Body of pancreas (tissue), 4 donors: ENCODE results near the gene CACNA1E.

ENCODE experiments used
- POLR2A ChIP-seq, 3 donors: fragments of 450-650 bp; IDR thresholded peaks; one replicate each; pipeline ENCODE4 v1.6.1; 2016; ENCODE audit warnings: antibody characterized with exemption in 3 of 3, mild to moderate bottlenecking in 2 of 3
- TF ChIP-seq, protein P1 (sequence below), 7 experiments: fragments of 450-650 bp in 4 of 7; fragments of 200-600 bp in 3 of 7; sonication (generic) in 3 of 7; IDR thresholded peaks; one replicate each; pipeline ENCODE4 v1.5.1; 2016 to 2019; ENCODE audit warnings: antibody characterized with exemption in 7 of 7

DNA sequence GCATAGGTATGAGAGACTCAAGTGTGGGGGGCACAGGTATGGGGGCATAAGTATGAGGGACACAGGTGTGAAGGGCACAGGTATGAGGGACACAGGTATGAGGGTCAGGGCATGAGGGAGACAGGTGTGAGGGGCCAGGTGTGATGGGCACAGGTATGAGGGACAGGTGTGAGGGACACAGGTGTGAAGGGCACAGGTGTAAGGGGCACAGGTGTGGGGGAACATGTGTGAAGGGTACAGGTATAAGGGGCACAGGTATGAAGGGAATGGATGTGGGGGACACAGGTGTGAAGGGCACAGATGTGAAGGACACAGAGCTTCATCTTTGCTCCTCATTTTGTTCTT, 41.2 kb upstream of the CACNA1E start:
- TF ChIP-seq, protein P1, sequence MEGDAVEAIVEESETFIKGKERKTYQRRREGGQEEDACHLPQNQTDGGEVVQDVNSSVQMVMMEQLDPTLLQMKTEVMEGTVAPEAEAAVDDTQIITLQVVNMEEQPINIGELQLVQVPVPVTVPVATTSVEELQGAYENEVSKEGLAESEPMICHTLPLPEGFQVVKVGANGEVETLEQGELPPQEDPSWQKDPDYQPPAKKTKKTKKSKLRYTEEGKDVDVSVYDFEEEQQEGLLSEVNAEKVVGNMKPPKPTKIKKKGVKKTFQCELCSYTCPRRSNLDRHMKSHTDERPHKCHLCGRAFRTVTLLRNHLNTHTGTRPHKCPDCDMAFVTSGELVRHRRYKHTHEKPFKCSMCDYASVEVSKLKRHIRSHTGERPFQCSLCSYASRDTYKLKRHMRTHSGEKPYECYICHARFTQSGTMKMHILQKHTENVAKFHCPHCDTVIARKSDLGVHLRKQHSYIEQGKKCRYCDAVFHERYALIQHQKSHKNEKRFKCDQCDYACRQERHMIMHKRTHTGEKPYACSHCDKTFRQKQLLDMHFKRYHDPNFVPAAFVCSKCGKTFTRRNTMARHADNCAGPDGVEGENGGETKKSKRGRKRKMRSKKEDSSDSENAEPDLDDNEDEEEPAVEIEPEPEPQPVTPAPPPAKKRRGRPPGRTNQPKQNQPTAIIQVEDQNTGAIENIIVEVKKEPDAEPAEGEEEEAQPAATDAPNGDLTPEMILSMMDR (IDR thresholded peaks at IDR 0.05) = no peak
- TF ChIP-seq POLR2A (IDR thresholded peaks at IDR 0.05) = no peak
